ENCODE results near the gene GRK1.
"Not testable (repeated sequence)": the region's sequence is repeated elsewhere in the genome, so short reads cannot be mapped to it uniquely, and the experiment has no call there.

Gene GRK1

DNA sequence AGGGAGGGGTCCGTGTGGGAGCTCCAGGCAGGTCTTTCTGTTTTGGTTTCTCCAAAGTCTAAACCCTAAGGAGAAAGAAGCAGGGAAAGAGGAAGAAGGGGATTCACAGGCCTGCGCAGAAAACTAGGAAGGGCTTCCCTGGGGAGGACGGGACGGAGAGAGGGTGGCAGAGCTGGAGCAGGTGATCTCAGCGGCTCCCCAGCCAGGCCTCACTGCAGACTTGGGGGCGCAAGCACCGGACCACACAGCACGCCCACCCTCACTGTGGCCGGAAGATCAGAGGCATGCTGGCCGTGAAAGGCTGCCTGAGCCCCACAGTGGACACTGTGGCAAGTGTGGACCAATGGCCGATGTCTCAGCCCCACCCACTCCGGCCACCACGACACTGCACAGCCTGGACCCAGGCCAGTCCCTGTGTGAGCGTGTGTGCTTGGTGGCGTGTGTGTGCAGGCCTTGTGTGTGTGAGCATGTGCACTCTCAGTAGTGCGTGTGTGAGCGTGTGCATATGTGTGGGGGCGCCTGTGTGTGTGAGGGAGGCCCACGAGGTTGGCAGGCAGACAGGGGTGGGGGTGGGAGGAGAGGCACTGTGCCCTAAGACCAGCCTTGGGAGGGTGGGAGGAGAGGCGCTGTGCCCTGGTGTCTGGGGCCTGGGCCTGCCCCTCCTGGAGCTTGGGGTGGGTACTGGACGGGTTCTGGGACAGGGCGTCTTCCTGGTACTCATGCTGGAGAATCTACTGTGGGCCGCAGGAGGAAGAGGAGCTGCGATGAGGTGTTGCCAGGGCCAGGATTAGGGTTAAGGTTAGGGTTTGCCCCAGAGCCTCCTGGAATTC lies 76.6 kb downstream of the GRK1 start:
- DNase-seq (ENCODE audit: low spot score): no peak

DNA sequence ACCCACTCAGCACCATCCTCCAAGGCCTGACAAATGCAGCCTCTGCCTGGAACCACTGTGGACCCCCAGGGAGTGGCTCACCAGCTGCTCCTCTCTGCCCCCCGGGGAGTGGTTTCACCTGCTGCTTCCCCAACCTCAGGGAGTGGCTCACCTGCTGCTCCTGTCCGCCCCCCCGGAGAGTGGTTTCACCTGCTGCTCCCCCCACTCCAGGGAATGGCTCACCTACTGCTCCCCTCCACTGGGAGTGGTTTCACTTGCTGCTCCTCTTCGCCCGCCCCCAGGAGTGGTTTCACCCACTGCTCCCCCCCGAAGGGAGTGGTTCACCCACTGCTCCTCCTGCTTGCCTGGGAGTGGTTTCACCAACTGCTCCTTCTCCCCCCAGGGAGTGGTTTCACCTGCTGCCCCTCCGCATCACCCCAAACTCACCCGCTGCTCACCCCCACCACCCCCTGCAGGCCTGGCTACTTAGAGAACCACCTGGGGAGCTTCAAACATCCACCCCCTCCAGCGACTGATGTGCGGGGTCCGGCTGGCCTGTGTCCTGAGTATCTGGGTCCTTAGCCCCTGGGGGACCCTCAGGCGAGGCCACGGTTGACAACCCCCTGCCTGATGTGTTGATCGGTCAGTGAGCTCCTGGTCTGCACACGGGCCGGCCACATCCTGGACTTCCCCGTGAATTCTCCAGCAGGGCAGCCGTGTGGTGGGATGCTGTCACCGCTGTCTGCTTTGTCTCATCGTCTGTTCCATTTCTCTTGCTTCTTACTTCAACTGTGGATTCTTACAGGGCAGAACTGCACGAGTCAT lies 77.4 kb downstream of the GRK1 start:
- DNase-seq (ENCODE audit: low spot score): no peak

DNA sequence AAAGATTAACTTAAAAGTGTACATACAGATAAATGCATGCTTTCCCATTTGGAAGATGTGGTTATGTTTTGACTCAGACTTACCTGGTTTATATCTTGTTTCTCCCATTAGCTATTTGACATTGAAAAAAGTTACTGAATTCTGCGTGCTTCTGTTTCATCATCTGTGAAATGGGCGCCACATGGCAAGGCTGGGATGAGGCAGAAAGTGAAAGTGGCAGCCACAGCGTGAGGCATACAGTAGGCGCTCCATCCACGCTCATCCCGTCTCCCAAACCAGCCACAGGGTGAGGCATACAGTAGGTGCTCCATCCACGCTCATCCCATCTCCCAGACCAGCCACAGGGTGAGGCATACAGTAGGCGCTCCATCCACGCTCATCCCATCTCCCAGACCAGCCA lies 78.0 kb downstream of the GRK1 start:
- DNase-seq (ENCODE audit: low spot score): no peak

DNA sequence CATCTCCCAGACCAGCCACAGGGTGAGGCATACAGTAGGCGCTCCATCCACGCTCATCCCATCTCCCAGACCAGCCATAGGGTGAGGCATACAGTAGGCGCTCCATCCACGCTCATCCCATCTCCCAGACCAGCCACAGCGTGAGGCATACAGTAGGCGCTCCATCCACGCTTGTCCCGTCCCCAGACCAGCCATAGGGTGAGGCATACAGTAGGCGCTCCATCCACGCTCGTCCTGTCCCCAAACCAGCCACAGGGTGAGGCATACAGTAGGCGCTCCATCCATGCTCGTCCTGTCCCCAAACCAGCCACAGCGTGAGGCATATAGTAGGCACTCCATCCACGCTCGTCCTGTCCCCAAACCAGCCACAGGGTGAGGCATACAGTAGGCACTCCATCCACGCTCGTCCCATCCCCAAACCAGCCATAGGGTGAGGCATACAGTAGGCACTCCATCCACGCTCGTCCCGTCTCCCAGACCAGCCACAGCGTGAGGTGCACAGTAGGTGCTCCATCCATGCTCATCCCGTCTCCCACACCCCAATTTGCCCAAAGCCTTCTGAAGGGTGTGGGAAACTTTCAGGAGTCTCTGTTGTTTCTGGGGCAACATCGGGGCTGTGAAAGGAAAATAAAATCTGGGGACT lies 78.6 kb downstream of the GRK1 start:
- DNase-seq (ENCODE audit: low spot score): not testable (repeated sequence)

DNA sequence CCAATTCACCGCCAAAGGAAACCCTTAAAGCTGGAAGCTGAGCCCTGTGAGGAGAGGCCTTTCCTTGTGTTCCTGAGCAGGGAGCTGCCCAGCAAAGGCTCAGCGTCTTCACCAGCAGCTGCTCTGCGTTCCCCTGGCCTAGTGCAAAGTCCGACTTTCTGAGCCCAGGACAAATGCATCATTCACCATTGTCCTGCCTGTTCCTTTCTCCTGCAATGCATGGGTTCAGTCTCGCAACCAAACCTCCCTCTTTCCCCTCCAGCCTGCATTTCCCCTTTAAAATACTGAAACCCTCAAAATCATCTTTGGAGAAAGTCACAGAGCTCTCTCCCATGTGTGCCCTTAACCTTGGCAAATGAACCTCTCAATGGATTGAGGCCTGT lies 79.1 kb downstream of the GRK1 start:
- DNase-seq (ENCODE audit: low spot score): no peak

DNA sequence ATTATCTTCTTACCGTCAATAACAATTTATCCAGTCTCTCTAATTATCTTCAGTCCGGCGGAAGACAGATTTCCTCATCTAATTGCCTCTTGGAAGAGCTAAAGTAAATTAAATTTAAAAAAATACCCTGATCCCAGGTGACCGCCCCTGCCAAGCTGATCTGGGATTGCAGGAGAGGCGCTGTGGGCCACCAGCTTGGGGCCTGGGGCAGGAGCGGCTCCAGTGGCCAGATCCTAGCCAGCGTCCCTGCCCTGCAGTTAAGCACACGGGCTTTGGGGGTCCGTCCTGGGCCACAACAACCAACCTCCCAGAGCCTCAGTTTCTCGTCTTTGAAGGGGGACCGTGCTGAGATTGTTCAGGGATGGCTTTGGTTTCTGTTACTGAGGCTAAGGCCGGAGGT lies 79.7 kb downstream of the GRK1 start:
- DNase-seq (ENCODE audit: low spot score): no peak

DNA sequence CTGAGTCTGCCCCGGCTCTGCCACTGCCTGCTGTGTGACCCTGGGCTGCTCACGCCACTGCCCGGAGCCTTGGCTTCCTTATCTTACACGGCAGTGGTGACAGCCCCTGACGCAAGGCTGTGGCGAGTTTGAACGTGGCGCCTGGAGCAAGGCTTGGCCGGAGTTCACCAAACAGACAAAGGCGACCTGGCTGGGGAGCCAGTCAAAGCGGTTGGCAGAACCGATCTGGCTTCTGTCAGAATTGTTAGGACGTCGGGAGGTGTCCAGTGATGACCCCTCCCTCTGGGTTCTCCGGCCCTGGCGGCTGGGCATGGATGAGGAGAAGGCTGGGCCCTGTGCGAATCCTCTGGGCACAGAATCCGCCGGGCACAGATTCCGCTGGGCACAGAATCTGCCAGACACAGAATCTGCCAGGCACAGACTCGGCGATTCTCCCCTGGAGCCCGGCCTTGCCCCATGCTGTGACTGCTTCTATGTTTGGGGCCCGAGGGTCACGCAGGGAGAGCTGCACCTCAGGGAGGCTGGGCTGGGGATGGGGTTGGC lies 80.3 kb downstream of the GRK1 start:
- no peak for DNase-seq (ENCODE audit: low spot score)

DNA sequence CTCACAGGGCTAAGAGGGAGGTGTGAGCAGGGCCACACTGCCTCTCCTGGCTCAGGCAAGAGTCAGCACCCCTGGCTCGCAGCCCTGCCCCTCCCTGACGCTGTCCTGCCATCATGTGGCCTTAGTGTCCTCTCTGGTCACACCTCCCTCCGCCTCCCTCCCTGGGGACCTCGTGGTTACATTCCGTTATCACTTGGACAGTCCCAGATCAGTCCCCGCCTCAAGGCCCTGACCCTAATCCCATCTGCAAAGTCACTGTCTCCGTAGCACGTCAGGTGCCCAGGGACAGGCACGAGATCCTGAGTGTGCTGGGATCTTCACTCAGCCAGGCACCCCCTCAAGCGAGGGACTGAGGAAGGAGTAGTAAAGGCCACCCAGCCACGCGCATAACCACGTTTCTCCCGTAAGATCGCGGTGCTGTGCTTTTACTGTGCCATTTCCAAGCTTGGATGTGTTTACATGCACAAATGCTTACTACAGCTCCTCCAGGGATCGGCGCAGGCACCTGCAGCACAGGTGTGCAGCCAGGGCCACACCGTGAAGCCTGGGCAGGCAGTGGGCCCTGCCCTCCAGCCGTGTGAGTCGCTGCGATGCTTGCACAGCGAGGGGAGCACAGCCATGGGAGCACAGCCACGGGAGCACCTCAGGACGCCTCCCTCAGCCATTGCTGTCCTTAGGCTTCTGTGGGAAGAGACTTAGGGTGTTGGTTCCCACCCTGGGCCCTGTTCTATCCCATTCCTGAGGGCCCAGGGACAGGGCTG lies 81.3 kb downstream of the GRK1 start:
- no peak for DNase-seq (ENCODE audit: low spot score)

DNA sequence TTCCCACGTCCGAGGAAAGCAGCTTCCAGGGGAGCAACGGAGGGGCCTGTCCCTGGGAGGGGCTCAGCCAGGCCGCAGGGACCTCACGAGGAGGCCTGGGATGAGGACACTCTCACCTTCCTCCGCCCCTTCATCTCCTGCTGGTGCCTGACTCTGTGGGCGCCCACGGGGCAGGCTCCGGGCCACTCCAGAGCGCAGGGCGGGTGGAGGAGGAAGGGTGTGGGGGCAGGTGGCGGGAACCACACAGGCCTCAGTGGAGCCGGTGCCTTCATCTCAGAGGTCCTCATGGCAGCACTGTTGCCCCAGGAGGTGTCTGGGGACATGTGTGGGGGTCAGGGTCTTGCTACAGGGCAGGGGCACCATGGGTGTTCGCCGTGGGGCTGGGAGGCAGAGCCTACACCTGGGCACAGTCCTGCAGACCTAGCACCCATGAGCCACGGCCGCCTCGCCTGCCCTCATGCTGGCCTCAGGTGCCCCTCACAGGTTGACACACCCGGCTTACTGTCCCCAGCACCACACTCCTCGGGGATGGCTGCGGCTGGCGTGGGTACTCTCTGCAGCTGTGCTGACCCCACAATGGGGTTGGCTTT lies 81.9 kb downstream of the GRK1 start:
- no peak for DNase-seq (ENCODE audit: low spot score)

DNA sequence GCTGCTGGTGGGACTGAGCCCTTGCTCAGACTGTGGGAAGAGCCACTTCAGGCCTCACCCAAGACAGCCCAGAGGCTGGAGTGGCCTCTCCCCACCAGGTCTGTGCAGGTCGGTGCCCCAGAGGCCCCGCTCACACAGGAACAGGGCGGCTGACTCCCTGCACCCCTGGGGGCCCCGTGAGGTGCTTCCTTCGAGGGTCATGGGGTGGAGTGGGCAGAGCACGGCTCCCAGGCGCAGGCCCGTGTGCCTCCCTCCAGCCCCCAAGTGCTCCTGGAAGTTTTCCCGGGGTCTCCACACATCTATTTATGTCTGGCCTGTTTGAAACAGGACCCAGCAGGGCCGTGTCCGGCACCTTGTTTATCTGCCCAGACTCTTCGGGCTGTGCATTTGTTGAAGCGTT lies 82.5 kb downstream of the GRK1 start:
- DNase-seq (ENCODE audit: low spot score): no peak

DNA sequence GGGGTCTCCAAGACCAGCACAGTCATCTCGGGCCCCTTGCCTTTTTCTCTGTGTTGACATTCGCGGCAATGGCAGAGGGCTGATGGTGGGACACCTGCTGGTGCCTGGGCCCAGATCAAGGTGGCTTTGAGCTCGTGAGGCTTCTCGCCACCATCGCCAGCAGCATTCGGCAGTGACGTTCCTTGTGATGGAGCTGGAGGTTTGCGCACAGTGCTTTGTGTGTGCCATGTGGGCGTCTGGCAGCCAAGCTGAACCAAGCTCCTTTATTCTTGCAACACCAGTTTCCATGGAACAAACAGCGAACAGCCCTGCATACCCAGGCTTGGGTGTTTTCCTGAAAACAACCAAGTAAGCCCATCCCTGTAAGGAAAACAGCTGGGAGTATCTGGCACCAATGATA lies 82.9 kb downstream of the GRK1 start:
- DNase-seq (ENCODE audit: low spot score): peak; percentile 35

DNA sequence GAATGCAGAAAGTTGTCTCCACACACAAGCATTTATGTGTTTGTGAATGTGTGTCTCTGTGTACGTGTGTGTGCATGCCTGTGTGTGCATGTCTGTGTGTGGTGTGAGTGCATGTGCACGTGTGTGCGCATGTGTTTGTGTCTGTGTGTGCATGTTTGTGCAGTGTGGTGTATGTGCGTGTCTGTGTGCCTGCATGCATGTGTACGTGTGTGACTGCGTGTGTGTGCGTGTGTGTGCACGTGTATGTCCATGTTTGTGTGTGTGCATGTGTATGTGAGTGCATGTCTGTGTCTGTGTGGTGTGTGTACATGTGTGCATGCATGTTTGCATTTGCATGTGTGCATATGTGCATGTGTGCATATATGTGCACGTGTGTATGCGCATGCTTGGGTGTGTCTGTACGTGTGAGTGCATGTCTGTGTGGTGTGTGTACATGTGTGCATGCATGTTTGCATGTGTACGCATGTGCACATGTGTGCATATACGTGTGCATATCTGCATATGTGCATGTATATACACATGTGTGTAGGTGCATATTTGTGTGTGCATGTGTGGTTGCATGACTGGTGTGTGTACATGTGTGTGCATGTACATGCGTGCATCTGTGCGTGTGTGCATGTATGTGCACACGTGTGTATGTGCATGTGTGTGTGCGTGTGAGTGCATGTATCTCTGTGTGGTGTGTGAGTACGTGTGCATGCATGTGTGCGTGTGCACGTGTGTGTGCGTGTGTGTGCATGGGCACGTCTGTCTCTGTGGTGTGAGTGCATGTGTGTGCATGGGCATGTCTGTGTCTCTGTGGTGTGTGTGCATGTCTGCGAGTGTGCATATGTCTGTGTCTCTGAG lies 83.8 kb downstream of the GRK1 start:
- DNase-seq (ENCODE audit: low spot score): no peak

DNA sequence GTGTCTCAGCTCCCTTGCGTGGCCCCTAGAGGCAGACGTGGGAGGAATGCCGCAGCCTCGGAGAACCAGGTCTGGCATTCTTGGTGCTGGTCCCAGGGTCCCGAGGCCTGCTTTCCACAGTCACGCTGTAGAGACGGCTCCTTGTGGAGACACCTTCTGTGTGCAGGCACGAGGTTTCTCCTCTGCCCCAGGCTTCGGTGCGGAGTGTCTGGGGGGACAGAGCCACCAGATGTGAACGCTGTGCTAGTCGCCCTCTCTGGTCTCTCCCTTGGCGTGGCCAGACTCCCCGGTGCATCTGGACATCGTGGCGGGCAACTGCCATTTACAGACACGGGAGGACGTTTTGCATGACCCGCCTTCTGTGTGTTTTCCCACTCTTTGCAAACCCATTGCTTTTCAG lies 84.5 kb downstream of the GRK1 start:
- DNase-seq (ENCODE audit: low spot score): no peak

DNA sequence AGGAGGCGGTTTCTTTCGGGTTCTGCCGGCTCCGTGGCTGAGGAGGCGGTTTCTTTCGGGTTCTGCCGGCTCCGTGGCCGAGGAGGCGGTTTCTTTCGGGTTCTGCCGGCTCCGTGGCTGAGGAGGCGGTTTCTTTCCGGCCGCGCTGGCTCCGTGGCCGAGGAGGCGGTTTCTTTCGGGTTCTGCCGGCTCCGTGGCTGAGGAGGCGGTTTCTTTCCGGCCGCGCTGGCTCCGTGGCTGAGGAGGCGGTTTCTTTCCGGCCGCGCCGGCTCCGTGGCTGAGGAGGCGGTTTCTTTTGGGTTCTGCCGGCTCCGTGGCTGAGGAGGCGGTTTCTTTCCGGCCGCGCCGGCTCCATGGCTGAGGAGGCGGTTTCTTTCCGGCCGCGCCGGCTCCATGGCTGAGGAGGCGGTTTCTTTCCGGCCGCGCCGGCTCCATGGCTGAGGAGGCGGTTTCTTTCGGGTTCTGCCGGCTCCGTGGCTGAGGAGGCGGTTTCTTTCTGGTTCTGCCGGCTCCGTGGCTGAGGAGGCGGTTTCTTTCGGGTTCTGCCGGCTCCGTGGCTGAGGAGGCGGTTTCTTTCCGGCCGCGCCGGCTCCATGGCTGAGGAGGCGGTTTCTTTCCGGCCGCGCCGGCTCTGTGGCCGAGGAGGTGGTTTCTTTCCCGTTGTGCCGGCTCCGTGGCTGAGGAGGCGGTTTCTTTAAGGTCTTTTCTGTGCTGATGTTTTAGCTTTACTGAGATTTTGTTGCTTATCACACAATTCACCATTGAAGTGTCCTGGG lies 85.4 kb downstream of the GRK1 start:
- DNase-seq (ENCODE audit: low spot score): not testable (repeated sequence)

DNA sequence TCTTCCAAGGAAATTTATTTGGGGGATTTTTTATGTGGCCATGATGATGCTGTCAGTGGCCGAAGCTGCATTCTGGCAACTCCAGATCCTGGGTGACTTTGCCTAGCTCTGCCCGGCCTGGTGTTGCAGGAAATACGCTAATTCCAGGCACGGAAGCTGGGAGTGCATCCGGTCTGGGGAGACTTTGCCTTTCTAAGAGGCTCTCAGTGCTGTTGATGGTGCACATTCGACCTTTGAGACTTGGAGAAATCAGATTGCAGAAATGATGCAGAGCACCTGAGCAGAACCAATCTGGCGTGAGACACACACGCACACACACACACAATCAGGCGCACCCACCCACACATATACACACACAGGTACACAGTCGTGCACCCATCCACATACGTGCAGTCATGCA lies 86.2 kb downstream of the GRK1 start:
- no peak for DNase-seq (ENCODE audit: low spot score)

DNA sequence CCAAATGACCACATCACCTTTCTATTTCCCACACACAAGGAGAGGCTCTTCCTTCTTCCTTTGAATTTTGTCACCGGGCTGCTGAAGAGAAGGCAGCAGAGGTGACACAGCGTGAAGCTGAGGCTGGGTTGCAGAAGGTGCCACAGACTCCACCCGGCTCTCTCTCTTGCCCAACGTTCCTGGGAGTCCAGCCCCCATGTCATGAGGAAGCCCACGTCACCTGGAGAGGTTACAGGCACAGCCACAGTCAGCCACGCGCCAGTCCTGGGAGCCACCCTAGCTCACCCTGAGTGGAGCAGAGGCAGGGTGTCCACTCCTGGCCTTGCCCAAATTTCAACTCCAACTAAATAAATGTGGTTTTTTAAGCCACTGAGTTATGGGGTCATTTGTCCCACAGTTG lies 87.2 kb downstream of the GRK1 start:
- DNase-seq (ENCODE audit: low spot score): no peak

DNA sequence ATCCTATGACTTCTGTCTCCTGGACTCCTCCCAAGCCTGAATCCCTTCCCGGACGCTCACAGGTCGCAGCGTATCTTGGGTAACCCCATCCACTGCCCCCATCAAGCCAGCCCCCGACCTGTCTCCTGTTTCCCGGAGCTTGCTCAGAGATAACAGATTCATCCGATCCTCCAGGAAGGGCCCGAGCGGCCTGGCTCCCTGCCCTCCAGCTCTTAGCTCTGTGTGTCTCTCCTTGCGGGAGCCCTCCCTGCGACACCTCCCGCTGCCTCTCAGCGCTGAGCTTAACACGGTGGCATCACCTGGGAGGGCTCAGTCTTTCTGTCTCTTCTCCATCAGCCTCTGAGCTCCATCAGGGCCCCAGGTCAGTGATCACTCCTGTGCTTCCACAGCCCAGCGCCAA lies 87.7 kb downstream of the GRK1 start:
- DNase-seq (ENCODE audit: low spot score): no peak

DNA sequence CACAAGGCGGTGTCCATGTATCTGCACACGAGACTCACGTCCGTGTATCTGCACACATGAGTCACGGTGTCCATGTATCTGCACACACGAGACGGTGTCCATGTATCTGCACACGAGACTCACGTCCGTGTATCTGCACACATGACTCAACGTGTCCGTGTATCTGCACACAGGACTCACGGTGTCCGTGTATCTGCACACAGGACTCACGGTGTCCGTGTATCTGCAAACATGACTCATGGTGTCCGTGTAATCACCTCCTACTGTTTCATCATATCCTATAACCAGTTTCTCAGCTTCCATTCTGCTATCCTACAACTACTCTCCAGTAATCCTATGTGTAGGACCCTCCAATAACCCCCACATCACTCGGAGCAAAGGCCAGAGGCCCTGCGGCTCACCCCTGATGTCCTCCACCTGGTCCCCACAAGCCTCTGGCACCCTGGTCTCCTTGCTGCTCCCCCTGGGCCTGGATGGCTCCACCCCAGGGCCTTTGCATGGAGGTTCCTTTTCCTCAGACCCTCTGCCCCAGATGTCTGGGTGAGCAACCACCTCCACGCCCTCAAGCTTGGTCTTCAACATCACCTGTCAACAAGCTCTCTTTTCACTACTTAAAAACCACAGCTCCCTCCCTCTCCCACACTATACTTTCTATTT lies 89.5 kb downstream of the GRK1 start:
- DNase-seq (ENCODE audit: low spot score): no peak
